ENCODE data around the gene REEP3. TPM values are rescaled to one million over a fixed set of nuclear protein-coding genes. Genes with fewer than 3 reads are reported as not detected.
A peak's percentile ranks its signal among the peaks of the same experiment; 100 is the strongest.

Gene REEP3
- total and polyA plus RNA-seq, 2 of the 8 experiments (the other 6 are each of a cell fraction or from before 2014, with no cell fraction given): 5.8 to 31.5 TPM

DNA sequence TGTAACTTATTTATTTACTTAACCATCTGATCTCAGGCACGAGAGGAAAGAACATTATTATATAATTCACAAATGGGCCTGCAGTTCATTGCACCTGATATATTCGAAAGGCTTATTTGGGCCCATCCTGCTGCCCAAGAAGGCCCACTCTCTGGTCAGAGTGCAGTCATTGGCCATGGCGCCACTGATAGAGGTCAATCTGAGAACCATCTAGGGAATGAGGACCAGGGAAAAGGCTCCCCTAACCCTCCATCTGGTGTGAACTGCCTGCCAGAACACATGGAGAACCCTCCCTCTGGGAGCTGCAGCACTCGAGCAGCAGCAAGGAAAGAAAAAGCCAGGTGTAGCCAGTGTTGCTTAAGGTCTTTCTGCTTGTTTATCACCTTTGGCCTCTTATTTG, 136.6 kb downstream of the REEP3 start:
- Histone ChIP-seq H3K36me3 (ENCODE audit: control insufficient read depth in 2 of 4, insufficient read depth in 4 of 4, low read length in 3 of 4) (no peaks in the 10 kb centered on the region), H2BK12ac (ENCODE audit: low read depth, low read length) (no peak overlapping the region), H3K9me3 (ENCODE audit: insufficient read depth in 2 of 2, low read depth in 1 of 2, low read length in 1 of 2) (no peaks in the 10 kb centered on the region), H2BK120ac (replicated peaks; ENCODE audit: low read depth, low read length) (no peak overlapping the region), H4K91ac (replicated peaks; ENCODE audit: insufficient read length, low read length) (no peak overlapping the region), H3K18ac (ENCODE audit: extremely low read depth, low read length) (no peak overlapping the region), H2BK5ac (ENCODE audit: low read depth, low read length) (no peak overlapping the region), H4K20me1 (replicated peaks in 1 of 2; ENCODE audit: control insufficient read depth in 1 of 2, insufficient read depth in 2 of 2, low read length in 2 of 2) (no peaks in the 10 kb centered on the region), H3K79me1 (ENCODE audit: low read depth, low read length) (no peaks in the 10 kb centered on the region), H2AFZ (ENCODE audit: low read length) (peak overlapping the region; percentile 5; the same call in 1 of the 2 replicates), H4K5ac (ENCODE audit: insufficient read length, low read depth, low read length) (no peak overlapping the region), H3K23me2 (ENCODE audit: low read depth, low read length) (no peaks in the 10 kb centered on the region), H3K4ac (replicated peaks; ENCODE audit: insufficient read length, low read depth, low read length) (no peak overlapping the region), H4K8ac (ENCODE audit: extremely low read depth, insufficient read depth, low read length) (no peak overlapping the region), H3K4me2 (ENCODE audit: insufficient read depth in 1 of 2, low read depth in 2 of 2, low read length in 2 of 2) (no peak overlapping the region), H3K27ac (ENCODE audit: low read depth, low read length) (no peak overlapping the region), H3K23ac (ENCODE audit: insufficient read length) (no peak overlapping the region), H3K4me3 (ENCODE audit: extremely low read depth in 1 of 4, insufficient read depth in 2 of 4, low read depth in 3 of 4, low read length in 4 of 4) (no peak overlapping the region), H3K79me2 (ENCODE audit: control insufficient read depth in 1 of 2, insufficient read depth in 2 of 2, low read length in 2 of 2) (no peaks in the 10 kb centered on the region), H3K4me1 (replicated peaks in 1 of 4; ENCODE audit: control insufficient read depth in 3 of 4, insufficient read depth in 4 of 4, low read length in 3 of 4) (no peaks in the 10 kb centered on the region), H3K27me3 (replicated peaks in 1 of 4; ENCODE audit: control insufficient read depth in 3 of 4, extremely low read depth in 1 of 4, insufficient read depth in 3 of 4, low read length in 3 of 4) (no peaks in the 10 kb centered on the region), H3K9ac (replicated peaks in 1 of 4; ENCODE audit: extremely low read depth in 1 of 4, low read depth in 3 of 4, low read length in 3 of 4) (no peak overlapping the region), H2AK5ac (ENCODE audit: low read depth, low read length) (no peak overlapping the region), H2BK15ac (ENCODE audit: low read length) (no peak overlapping the region), H3K14ac (ENCODE audit: insufficient read length) (no peak overlapping the region), H2BK20ac (ENCODE audit: low read length) (no peak overlapping the region), H3K56ac (replicated peaks; ENCODE audit: insufficient read length, low read depth, low read length) (no peak overlapping the region)
- WGBS, 2 experiments (ENCODE audit: extremely low coverage in 1 of 2, insufficient coverage in 1 of 2, insufficient read length in 1 of 2, insufficient replicate concordance in 2 of 2, low coverage in 1 of 2, low lambda C conversion rate in 2 of 2, missing lambda C conversion rate in 1 of 2): 73% methylated on average over 4 of the region's 4 CpGs; no CpG with 5 or more reads in 1 of the 2 experiments
- FAIRE-seq (no peak), DNase-seq (ENCODE audit: low read depth in 1 of 2, low spot score in 2 of 2) (no peak)
- ChIA-PET POLR2A (ENCODE audit: partially characterized antibody) (no interaction called here), CTCF (ENCODE audit: partially characterized antibody) (interaction anchor here (1.0 kb wide), 1 partner anchor 62 kb away, joined by 3 read pairs; no protein-coding TSS in a partner anchor)
- TF ChIP-seq, protein P1, sequence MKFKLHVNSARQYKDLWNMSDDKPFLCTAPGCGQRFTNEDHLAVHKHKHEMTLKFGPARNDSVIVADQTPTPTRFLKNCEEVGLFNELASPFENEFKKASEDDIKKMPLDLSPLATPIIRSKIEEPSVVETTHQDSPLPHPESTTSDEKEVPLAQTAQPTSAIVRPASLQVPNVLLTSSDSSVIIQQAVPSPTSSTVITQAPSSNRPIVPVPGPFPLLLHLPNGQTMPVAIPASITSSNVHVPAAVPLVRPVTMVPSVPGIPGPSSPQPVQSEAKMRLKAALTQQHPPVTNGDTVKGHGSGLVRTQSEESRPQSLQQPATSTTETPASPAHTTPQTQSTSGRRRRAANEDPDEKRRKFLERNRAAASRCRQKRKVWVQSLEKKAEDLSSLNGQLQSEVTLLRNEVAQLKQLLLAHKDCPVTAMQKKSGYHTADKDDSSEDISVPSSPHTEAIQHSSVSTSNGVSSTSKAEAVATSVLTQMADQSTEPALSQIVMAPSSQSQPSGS (IDR thresholded peaks at IDR 0.05; ENCODE audit: low read length): no peak
- no peak for TF ChIP-seq SIX5 (IDR thresholded peaks at IDR 0.05; ENCODE audit: low read depth, low read length)
- TF ChIP-seq CEBPB (IDR thresholded peaks at IDR 0.05; ENCODE audit: low read depth, low read length): no peak
- TF ChIP-seq GTF2F1 (IDR thresholded peaks at IDR 0.05; ENCODE audit: borderline replicate concordance, low read depth, low read length): no peak
- TF ChIP-seq KDM5A (IDR thresholded peaks at IDR 0.05; ENCODE audit: low read length): no peak
- TF ChIP-seq JUN (IDR thresholded peaks at IDR 0.05; ENCODE audit: low read depth, low read length): no peak
- no peak for TF ChIP-seq CHD2 (IDR thresholded peaks at IDR 0.05; ENCODE audit: low read length)
- TF ChIP-seq, protein P2, sequence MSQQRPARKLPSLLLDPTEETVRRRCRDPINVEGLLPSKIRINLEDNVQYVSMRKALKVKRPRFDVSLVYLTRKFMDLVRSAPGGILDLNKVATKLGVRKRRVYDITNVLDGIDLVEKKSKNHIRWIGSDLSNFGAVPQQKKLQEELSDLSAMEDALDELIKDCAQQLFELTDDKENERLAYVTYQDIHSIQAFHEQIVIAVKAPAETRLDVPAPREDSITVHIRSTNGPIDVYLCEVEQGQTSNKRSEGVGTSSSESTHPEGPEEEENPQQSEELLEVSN (IDR thresholded peaks at IDR 0.05): no peak
- TF ChIP-seq CHD1 (IDR thresholded peaks at IDR 0.05; ENCODE audit: low read depth, low read length): no peak

Measured in H1 (cell line).